CD4-positive, alpha-beta T cell treated with Interleukin-10 for 1 hour (primary cell): ENCODE results near the gene VAPB.

Experiments used
- DNase-seq: peaks from one replicate; pipeline ENCODE4 v3.0.0-alpha.2; 2020

The VAPB gene

DNA sequence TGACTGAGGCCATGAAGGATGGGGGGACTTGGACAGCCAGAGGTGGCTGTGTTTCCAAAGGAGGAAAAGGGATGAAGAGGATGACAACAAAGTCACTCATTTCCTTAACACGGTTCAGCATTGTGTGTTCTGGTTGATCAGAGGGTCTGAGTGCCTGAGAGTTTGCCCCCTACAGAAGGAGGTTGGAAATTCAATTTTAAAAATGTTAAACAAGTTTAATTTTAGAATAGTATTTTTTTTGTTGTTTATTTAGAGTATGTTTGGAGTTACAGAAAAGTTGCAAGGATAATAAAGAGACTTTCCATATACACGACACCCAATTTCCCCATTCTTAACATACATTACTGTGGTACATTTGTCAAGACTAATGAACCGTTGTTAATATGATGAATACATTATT, 10.3 kb upstream of the VAPB start:
- DNase-seq, result no peak

DNA sequence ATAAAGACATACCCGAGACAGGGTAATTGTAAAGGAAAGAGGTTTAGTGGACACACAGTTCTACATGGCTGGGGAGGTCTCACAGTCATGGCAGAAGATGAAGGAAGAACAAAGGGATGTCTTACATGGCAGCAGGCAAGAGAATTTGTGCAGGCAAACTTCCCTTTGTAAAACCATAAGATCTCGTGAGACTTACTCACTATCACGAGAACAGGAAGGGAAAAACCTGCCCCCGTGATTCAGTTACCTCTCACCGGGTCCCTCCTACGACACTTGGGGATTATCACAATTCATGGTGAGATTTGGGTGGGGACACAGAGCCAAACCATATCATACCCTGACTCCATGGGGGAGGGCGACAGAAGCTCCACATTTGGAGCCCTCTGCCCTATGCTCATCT, 7.4 kb upstream of the VAPB start:
- no peak for DNase-seq

GRCh38 chr20:58382096-58382495, 6.9 kb upstream of the VAPB start:
- DNase-seq, result no peak

DNA sequence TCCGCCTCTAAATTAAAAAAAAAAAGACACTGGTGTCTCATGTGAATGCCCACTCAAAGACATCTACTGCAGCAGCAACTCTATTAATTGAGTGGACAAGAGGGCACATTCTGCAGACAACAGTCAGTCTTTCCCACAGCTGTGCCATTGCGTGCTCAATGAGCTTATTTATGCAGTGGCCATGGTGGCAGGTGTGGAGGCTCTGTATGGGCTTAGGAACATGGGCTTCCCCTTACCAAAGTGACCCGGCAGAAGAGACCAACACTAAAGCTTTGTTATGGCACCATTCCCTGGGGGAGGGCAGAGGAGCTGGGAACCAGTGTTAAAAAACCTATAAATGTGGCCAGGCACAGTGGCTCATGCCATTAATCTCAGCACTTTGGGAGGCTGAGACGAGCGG, 4.2 kb upstream of the VAPB start:
- DNase-seq, result no peak

GRCh38 chr20:58388028-58388601, 914 bp upstream of the VAPB start:
- no peak for DNase-seq

DNA sequence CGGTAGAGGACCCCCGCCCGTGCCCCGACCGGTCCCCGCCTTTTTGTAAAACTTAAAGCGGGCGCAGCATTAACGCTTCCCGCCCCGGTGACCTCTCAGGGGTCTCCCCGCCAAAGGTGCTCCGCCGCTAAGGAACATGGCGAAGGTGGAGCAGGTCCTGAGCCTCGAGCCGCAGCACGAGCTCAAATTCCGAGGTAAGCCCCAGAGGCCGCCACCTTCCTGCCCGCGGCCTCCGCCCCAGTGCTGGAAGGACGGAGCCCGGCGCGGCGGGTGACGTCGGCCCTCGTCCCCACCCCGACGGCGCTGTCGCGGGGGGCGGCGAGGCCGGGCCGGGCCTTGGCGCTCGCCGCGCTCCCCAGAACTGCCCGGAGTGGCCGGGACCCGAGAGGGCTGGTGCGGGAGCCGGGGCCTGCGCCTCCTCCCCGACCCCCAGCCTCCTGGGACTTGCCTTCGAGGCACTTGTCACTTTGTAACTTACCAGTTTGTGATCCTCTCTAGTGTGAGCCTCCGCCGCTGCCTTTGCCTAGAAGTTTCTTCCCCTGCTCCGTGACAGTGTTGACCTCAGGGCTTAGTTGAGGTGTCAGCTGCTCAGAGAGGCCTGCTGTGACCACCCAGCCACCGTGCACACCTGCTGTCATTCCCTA, 417 bp downstream of the VAPB start:
- DNase-seq, result no peak

- DNase-seq, result peak; percentile 6
These were observed 1.1 kb downstream of the VAPB start for GRCh38 chr20:58389968-58390658.

DNA sequence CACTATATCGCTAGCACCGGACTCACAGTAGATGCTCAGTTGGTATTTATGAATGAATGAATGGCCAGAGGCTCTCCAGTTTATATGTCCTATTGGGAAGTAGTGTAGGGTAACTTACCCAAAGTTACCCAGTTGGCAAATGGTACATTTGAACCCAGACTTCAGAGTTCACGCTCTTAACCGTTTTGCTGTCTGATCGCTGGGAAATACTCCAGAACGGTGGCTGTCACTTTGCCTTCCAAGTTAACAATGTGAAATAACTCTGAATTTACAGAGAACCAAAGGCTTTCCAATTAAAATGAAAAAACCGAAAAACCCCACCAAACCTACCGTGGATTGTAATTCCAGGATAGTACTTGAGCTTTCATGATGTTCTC, 1.6 kb downstream of the VAPB start:
- no peak for DNase-seq

DNA sequence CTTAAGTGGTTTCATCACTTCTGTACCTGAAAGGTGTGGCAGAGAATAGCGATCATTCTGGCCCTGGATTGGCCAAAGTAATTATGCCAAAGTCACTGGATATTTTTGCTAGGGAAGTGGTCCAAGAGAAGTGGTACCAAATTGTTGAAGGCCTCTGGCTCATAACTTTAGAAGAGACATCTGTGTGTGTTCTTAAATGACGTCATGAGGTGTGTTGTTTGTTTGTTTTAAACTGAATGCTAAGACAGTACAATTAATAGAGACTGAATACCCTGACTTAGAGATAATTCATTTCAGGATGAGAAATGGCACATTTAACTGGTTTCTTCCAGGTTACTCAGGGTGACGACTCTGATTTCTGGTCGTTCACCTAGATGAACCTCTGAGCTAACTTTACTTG, 3.3 kb downstream of the VAPB start:
- no peak for DNase-seq

DNA sequence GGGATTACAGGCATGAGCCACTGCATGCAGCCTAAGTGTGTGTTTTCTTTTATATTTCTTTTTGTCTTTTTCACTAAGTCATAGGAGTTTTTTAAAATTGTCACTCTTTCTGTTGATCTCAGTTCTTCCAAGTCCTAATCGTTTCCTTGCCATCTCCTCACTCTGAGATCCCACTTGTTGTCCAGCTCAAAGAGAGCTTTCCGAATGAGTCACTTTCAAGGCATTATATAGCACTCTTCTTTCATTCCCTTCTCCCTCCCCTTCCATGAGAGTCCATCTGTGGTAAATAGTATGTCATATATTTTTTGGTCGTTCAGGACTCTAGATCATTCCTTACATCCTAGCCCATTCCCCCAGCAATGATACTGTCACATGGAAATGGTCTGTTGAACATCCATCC, 4.3 kb downstream of the VAPB start:
- no peak for DNase-seq

GRCh38 chr20:58394801-58395200, 5.8 kb downstream of the VAPB start:
- no peak for DNase-seq

DNA sequence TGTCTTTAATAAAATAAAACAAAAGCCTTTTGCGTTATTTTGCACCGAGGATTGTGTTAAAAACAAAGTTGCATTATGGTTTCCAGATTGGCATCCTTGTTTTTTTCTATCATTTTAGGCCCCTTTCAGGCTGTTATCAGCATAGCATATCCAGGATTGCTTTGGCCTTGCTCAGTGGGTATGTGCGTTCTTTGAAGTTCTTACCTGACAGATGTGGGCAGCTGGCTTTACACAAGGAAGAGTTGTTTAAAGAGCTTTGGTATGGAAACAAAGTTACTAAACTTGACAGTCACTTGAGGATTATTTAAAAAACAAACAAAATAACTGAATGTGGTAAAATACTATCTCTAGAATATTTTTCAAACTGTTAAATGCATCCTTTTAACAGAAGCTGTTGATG, 6.6 kb downstream of the VAPB start:
- no peak for DNase-seq

DNA sequence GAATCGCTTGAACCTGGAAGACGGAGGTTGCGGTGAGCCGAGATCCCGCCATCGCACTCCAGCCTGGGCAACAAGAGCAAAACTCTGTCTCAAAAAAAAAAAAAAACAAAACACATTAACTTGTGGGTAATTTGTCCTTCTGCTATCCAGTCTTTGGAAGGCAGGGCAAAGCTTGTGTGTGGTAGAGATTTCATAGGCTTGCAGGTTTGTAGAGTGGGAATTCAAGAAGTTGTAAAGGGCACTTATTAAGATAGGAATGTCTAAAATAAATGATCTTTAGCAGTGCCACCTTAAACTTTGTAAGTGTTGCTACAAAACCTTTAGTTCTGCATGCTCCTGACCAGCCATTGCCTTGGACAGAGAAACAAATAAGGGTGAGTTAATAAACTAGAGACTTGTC, 8.4 kb downstream of the VAPB start:
- DNase-seq, result no peak

DNA sequence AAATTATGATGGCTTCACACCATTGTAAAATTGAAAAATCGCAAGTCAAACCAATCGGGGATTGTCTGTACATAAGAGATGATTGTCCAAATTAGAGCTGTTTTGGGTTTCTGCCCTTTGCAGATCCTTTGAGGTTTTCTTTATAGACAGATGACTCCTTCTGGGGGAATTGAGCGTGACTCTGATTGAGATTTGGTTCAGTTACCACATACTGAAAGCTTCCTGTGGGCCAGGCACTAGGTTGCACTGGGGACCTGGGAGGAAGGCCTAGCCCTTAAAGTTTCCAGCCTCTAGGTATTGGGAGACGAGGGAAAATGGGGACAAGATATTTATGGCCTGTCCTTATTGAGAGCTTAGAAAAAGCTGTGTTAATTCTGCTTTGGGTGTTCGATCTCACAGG, 9.2 kb downstream of the VAPB start:
- DNase-seq, result no peak

DNA sequence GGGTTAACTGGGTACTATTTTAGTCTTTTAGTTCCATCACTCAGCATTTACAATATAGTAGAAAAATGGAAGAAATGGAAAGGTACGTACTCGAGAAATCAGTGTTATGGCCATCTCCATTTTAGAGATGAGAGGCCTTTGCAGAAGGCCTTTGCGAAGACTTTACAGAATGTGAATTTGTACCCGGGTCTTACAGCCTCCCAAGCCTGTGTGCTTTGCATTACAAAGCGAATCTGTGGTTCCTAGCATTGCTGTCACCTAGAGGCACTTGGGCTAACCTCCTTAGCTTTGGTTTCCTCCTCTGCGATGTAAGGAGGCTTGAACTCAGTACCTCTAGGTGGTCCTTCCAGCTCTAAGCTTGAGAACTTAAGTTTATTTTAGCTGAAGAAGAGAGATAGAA, 10.9 kb downstream of the VAPB start:
- no peak for DNase-seq

GRCh38 chr20:58401162-58401561, 12.1 kb downstream of the VAPB start:
- no peak for DNase-seq

- no peak for DNase-seq
These were observed 13.3 kb downstream of the VAPB start for GRCh38 chr20:58402305-58402704.

DNA sequence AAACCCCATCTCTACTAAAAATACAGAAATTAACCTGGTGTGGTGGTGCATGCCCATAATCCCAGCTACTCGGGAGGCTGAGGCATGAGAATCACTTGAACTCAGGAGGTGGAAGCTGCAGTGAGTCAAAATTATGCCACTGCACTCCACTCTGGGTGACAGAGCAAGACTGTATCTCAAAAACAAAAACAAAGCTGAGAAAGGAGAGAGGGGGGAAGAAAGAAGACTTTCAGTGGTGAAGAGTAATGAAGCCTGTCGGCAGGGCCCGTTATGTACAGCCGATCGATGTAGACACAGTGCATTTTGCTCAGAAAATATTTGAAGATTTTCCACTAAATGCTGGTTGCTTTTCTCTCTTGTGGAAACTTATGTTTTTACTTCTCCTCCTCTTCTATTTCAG, 13.8 kb downstream of the VAPB start:
- no peak for DNase-seq

- DNase-seq, result no peak
These were observed 14.2 kb downstream of the VAPB start for GRCh38 chr20:58403272-58403671.

DNA sequence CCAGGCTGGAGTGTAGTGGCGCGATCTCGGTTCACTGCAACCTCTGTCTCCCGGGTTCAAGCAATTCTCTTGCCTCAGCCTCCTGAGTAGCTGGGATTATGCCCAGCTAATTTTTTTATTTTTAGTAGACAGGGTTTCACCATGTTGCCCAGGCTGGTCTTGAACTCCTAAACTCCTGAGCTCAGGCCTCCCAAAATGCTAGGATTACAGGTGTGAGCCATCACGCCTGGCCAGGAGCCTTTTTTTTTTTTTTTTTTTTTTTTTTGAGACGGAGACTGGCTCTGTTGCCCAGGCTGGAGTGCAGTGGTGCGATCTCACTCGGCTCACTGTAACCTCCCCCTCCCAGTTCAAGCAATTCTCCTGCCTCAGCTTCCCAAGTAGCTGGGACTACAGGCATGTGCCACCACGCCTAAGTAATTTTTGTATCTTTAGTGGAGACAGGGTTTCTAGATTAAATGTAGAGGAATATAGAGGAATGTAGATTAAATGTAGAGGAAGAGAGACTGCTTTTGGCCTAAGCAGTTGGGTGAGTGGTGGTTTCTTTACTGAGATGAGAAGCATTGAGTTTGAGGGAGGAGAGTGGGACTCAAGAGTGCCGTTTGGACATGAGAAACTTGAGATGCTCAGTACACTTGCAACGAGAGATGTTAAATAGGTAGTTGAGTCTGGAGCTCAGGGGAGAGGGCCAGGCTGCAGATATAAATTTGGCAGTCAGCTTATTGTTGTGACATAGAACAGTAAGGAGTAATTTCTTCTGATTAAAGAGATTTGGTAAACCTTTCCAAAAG, 16.7 kb downstream of the VAPB start:
- no peak for DNase-seq

GRCh38 chr20:58406422-58407001, 17.5 kb downstream of the VAPB start:
- DNase-seq, result no peak

DNA sequence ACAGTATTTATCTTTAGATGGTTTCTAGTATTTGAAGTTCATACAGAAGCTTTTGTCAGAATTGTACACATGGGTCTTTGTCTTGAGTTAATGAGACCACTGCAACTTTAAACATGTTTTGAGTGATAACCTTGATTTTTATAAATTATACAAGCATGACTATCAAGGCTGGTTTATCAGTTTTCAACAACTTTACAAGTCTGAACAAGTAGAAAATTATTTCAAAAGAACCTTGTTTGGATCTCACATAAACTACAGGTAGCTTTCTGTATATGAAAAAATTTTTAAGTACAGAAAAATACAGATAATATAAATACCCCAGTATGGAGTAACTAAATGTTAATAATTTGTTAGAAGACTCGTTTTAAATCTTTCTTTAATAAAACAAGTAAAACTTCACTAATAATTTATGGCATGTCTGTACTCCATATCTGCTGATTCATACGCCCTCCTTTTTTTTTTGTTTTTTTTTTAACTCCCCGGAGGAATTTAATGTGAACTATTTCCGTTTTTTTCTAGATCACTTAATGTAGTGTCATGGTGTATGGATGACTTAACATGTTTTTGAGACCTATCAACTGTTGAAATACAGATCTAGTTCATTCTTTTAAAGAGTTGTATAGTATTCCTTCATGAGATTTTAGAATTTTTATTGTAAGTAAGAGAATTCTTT, 18.3 kb downstream of the VAPB start:
- no peak for DNase-seq

DNA sequence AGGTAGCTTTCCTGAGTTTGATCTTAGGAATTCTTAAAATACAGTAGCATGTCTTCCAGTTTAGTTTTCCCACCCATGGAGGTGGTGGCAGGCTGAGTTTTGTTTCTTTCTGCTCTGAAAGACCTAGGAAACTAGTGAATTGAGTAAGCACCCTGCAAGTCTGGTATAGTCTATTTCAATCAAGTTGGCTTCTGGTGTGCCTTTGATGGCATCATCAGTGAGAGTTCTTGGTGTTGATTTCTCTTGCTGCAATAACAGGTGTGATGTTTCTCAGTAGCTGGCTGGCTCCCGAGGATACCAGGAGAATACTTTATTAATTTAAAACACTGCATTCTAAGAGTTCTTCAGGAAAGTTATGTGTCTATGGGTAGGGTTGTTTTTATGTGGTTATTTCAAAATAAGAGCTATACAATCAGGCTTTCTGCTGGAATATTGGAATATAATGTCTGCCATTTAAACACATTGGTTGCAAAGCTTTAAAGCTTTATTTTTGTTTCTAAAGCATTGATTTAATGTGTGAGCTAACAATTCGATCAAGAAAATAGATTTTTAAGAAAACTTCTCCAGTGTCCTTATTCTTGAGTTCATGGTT, 19.0 kb downstream of the VAPB start:
- peak; percentile 26 for DNase-seq
